Left ventricle myocardium inferior (tissue), 1 donor: ENCODE results near the gene PDE6A. TPM values are rescaled to one million over a fixed set of nuclear protein-coding genes. Genes with fewer than 3 reads are reported as not detected.

Experiments
- DNase-seq: peaks from one replicate; pipeline ENCODE4 v3.0.0-alpha.2; 2020
- H3K27ac ChIP-seq: fragments of 200-600 bp; replicated peaks from 2 replicates; pipeline ENCODE4 v1.8.0; 2021
- H3K27me3 ChIP-seq: fragments of 200-600 bp; 2 replicates; pipeline ENCODE4 v1.8.0; 2021; ENCODE audit warnings: low read depth
- H3K36me3 ChIP-seq: fragments of 200-600 bp; 2 replicates; pipeline ENCODE4 v1.8.0; 2021
- H3K4me1 ChIP-seq: fragments of 200-600 bp; 2 replicates; pipeline ENCODE4 v1.8.0; 2021
- H3K4me3 ChIP-seq: fragments of 200-600 bp; 2 replicates; pipeline ENCODE4 v1.8.0; 2021; ENCODE audit warnings: mild to moderate bottlenecking, moderate library complexity
- H3K9me3 ChIP-seq: fragments of 200-600 bp; replicated peaks from 2 replicates; pipeline ENCODE4 v1.8.0; 2021
- CTCF ChIP-seq: fragments of 200-600 bp; IDR thresholded peaks from 2 replicates; pipeline ENCODE4 v1.8.0; 2021; ENCODE audit warnings: antibody characterized with exemption, mild to moderate bottlenecking, borderline replicate concordance
- intact Hi-C: fragments of 100-400 bp; cut with micrococcal nuclease; formaldehyde crosslinking; loops from one replicate; pipeline ENCODE4 v1.11.0; 2022
- total RNA-seq: library from RNA; stranded (reverse); fragmentation: NEBNext Ultra II Directional; extraction: Animal tissue kit (Norgen Biotek cat#: 25700); gene quantifications from one replicate; pipeline ENCODE4 v1.2.1, GENCODE V29; 2021
- donor health status: DM: no; HTN: yes; CAD: no; lungs with severe emphysema.

Gene PDE6A
- total RNA-seq, 1 donor from 2014 or later = 0.22 TPM

GRCh38 chr5:149904293-149904886 is 40.2 kb downstream of the PDE6A start:
- Histone ChIP-seq H3K27ac (no peak overlapping the region), H3K9me3 (no peaks in the 10 kb centered on the region), H3K27me3 (no peaks in the 10 kb centered on the region), H3K4me1 (peaks cover 6% of the 10 kb centered on the region), H3K4me3 (no peak overlapping the region), H3K36me3 (no peaks in the 10 kb centered on the region)
- no peak for TF ChIP-seq CTCF
- intact Hi-C loops = no loop called here
- DNase-seq = no peak

GRCh38 chr5:149903404-149903803 is 41.2 kb downstream of the PDE6A start:
- TF ChIP-seq CTCF = no peak
- no peaks in the 10 kb centered on the region for H3K9me3 ChIP-seq
- H3K27me3 ChIP-seq = no peaks in the 10 kb centered on the region
- DNase-seq = no peak
- no peaks in the 10 kb centered on the region for H3K36me3 ChIP-seq
- intact Hi-C loops = no loop called here
- peaks cover 6% of the 10 kb centered on the region for H3K4me1 ChIP-seq
- no peak overlapping the region for H3K4me3 ChIP-seq
- no peak overlapping the region for H3K27ac ChIP-seq

GRCh38 chr5:149902177-149902576 is 42.4 kb downstream of the PDE6A start:
- TF ChIP-seq CTCF = no peak
- intact Hi-C loops = no loop called here
- DNase-seq = no peak
- peaks cover 6% of the 10 kb centered on the region for H3K4me1 ChIP-seq
- H3K27me3 ChIP-seq = no peaks in the 10 kb centered on the region
- no peak overlapping the region for H3K4me3 ChIP-seq
- no peak overlapping the region for H3K27ac ChIP-seq
- H3K36me3 ChIP-seq = no peaks in the 10 kb centered on the region
- no peaks in the 10 kb centered on the region for H3K9me3 ChIP-seq

- Histone ChIP-seq H3K4me3 (no peak overlapping the region), H3K27ac (no peak overlapping the region), H3K36me3 (no peaks in the 10 kb centered on the region), H3K27me3 (no peaks in the 10 kb centered on the region), H3K4me1 (peaks cover 6% of the 10 kb centered on the region), H3K9me3 (no peaks in the 10 kb centered on the region)
- DNase-seq = no peak
- intact Hi-C loops = no loop called here
- TF ChIP-seq CTCF = no peak
These were observed 43.1 kb downstream of the PDE6A start for GRCh38 chr5:149901511-149901910.

- peaks cover 6% of the 10 kb centered on the region for H3K4me1 ChIP-seq
- no peaks in the 10 kb centered on the region for H3K36me3 ChIP-seq
- no peak overlapping the region for H3K27ac ChIP-seq
- no peak overlapping the region for H3K4me3 ChIP-seq
- DNase-seq = no peak
- intact Hi-C loops = no loop called here
- H3K9me3 ChIP-seq = no peaks in the 10 kb centered on the region
- H3K27me3 ChIP-seq = no peaks in the 10 kb centered on the region
- no peak for TF ChIP-seq CTCF
These were observed 44.2 kb downstream of the PDE6A start for GRCh38 chr5:149900390-149900789.

GRCh38 chr5:149898811-149899210 is 45.8 kb downstream of the PDE6A start:
- H3K4me1 ChIP-seq = no peaks in the 10 kb centered on the region
- H3K9me3 ChIP-seq = no peaks in the 10 kb centered on the region
- TF ChIP-seq CTCF = no peak
- no peak overlapping the region for H3K27ac ChIP-seq
- no peaks in the 10 kb centered on the region for H3K27me3 ChIP-seq
- H3K36me3 ChIP-seq = no peaks in the 10 kb centered on the region
- H3K4me3 ChIP-seq = no peak overlapping the region
- no peak for DNase-seq
- intact Hi-C loops = no loop called here
